Thoracic aorta (tissue), 2 donors: ENCODE data around the gene CYP46A1. TPM values are rescaled to one million over a fixed set of nuclear protein-coding genes. Genes with fewer than 3 reads are reported as not detected.
"Not testable (repeated sequence)": the region's sequence is repeated elsewhere in the genome, so short reads cannot be mapped to it uniquely, and the experiment has no call there.

Experiments
- ATAC-seq: fragments of 150-250 bp; one replicate; pipeline ENCODE4 v1.8.0; 2017; ENCODE audit warnings: low read depth; ENCODE audit not compliant: insufficient number of reproducible peaks, low FRiP score
- DNase-seq: peaks from one replicate; pipeline ENCODE4 v3.0.0-alpha.2; 2020; ENCODE audit warnings: low spot score
- H3K27ac ChIP-seq, 2 donors: fragments of 200-600 bp; sonication (generic); 1 replicate in 1 of 2; 2 replicates in 1 of 2; pipeline ENCODE4 v1.5.1; 2016; ENCODE audit warnings: mild to moderate bottlenecking in 2 of 2, moderate library complexity in 2 of 2
- H3K27me3 ChIP-seq: fragments of 200-600 bp; sonication (generic); replicated peaks from 2 replicates; pipeline ENCODE4 v1.6.0; 2016; ENCODE audit warnings: mild to moderate bottlenecking; ENCODE audit not compliant: insufficient read depth
- H3K36me3 ChIP-seq: fragments of 200-600 bp; sonication (generic); one replicate; pipeline ENCODE4 v1.5.1; 2016
- H3K4me1 ChIP-seq, 2 donors: fragments of 200-600 bp; sonication (generic); 1 replicate in 1 of 2; 2 replicates in 1 of 2; pipeline versions ENCODE4 v1.5.1 to v1.6.0; 2016; ENCODE audit warnings: low read depth in 2 of 2, mild to moderate bottlenecking in 1 of 2; ENCODE audit not compliant: control insufficient read depth in 1 of 2
- H3K4me3 ChIP-seq: fragments of 200-600 bp; sonication (generic); 2 replicates; pipeline ENCODE4 v1.5.1; 2016; ENCODE audit warnings: mild to moderate bottlenecking
- H3K9me3 ChIP-seq: fragments of 200-600 bp; sonication (generic); 2 replicates; pipeline ENCODE4 v1.5.1; 2016
- total RNA-seq, 2 donors: library from RNA; depleted of rRNA; stranded (reverse); fragments of >200 nt; gene quantifications; one replicate each; pipeline versions ENCODE4 v1.1.0 to v1.2.3, GENCODE V29; 2016
- TF ChIP-seq, protein P1 (sequence below): fragments of 200-600 bp; sonication (generic); IDR thresholded peaks from one replicate; pipeline ENCODE4 v1.5.1; 2019; ENCODE audit warnings: antibody characterized with exemption

CYP46A1 gene
- total RNA-seq, 2 donors from 2014 or later: 0.68 to 1.3 TPM

- Histone ChIP-seq H3K4me3 (no peak overlapping the region), H3K36me3 (no peaks in the 10 kb centered on the region), H3K27me3 (no peaks in the 10 kb centered on the region), H3K9me3 (no peaks in the 10 kb centered on the region), H3K4me1 (peaks cover 0 to 5% of the 10 kb centered on the region in 2 donors), H3K27ac (no peak overlapping the region)
- ATAC-seq (no peak), DNase-seq (no peak)
- TF ChIP-seq, protein P1, sequence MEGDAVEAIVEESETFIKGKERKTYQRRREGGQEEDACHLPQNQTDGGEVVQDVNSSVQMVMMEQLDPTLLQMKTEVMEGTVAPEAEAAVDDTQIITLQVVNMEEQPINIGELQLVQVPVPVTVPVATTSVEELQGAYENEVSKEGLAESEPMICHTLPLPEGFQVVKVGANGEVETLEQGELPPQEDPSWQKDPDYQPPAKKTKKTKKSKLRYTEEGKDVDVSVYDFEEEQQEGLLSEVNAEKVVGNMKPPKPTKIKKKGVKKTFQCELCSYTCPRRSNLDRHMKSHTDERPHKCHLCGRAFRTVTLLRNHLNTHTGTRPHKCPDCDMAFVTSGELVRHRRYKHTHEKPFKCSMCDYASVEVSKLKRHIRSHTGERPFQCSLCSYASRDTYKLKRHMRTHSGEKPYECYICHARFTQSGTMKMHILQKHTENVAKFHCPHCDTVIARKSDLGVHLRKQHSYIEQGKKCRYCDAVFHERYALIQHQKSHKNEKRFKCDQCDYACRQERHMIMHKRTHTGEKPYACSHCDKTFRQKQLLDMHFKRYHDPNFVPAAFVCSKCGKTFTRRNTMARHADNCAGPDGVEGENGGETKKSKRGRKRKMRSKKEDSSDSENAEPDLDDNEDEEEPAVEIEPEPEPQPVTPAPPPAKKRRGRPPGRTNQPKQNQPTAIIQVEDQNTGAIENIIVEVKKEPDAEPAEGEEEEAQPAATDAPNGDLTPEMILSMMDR: no peak
Measured at GRCh38 chr14:99658218-99658845, 25.8 kb upstream of the CYP46A1 start.

DNA sequence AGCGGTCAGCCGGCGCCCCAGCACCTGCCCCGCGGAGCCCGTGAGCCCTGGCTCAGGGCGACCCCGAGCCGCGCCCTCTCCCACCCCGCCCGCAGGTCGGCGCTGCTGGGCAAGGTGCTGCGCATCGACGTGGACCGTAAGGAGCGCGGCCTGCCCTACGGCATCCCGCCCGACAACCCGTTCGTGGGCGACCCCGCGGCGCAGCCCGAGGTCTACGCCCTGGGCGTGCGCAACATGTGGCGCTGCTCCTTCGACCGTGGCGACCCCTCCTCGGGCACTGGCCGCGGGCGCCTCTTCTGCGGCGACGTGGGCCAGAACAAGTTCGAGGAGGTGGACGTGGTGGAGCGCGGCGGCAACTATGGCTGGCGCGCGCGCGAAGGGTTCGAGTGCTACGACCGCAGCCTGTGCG lies 24.8 kb upstream of the CYP46A1 start:
- Histone ChIP-seq H3K4me3 (no peak overlapping the region), H3K27ac (no peak overlapping the region)

DNA sequence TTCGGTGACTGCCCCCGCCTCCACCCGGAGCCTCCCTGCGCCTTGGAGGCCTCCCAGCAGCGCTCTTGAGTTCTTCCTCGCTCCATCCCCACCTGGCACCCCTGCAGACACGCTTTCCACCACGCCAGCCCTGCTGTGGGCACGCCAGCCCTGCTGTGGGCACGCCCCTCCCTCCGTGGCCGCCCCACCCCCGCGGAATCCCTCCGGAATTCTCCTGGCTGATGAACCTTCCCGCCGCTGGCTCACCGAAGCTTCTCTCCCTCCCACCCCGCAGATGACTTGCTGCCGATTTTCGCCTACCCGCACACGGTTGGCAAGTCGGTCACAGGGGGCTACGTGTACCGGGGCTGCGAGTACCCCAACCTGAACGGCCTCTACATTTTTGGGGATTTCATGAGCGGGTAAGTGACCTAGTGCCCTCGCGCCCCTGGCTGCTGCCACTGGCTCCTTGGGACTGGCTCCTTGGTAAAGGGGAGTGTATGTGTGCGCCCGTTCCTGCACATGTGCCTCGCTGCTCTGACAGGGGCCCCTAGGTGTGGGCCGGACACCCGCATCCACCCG lies 24.0 kb upstream of the CYP46A1 start:
- TF ChIP-seq, protein P1: no peak
- DNase-seq (no peak), ATAC-seq (no peak)
- no peaks in the 10 kb centered on the region for H3K36me3 ChIP-seq
- H3K4me1 ChIP-seq: no peaks in the 10 kb centered on the region
- no peaks in the 10 kb centered on the region for H3K27me3 ChIP-seq
- no peaks in the 10 kb centered on the region for H3K9me3 ChIP-seq
- no peak overlapping the region for H3K4me3 ChIP-seq
- no peak overlapping the region for H3K27ac ChIP-seq

More for the DNA sequence above, 24.8 kb upstream of the CYP46A1 start:
- Histone ChIP-seq H3K27me3 (no peaks in the 10 kb centered on the region), H3K9me3 (no peaks in the 10 kb centered on the region), H3K4me1 (peaks cover 0 to 2% of the 10 kb centered on the region in 2 donors), H3K36me3 (no peaks in the 10 kb centered on the region)
- TF ChIP-seq, protein P1: no peak
- no peak for DNase-seq
- no peak for ATAC-seq

DNA sequence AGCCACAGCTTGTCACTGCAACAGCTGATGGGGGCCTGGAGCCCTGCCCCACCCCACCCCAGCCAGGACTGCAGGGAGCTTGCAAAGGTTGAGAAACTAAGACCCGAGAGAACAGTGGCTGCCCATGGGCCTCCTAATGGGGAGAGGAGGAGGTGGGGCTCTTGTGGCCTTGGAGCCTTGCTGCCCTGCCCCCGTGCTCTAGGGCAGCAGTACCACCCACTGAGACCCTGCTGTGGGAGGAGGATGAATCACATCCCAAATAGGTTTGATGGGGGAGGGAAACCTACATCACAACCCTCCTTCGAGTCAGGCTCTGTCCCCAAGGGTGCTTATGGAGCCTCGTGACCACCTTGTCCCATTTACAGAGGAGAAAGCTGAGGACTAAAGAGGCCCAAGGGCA lies 23.3 kb upstream of the CYP46A1 start:
- DNase-seq: no peak

GRCh38 chr14:99661206-99661605 lies 22.9 kb upstream of the CYP46A1 start:
- H3K36me3 ChIP-seq, H3K27me3 ChIP-seq, ATAC-seq, H3K27ac ChIP-seq, DNase-seq, H3K9me3 ChIP-seq, H3K4me3 ChIP-seq, H3K4me1 ChIP-seq: not testable (repeated sequence)

More for the DNA sequence above, 23.3 kb upstream of the CYP46A1 start:
- Histone ChIP-seq H3K4me3 (no peak overlapping the region), H3K27ac (no peak overlapping the region), H3K4me1 (no peaks in the 10 kb centered on the region), H3K36me3 (no peaks in the 10 kb centered on the region), H3K9me3 (no peaks in the 10 kb centered on the region), H3K27me3 (no peaks in the 10 kb centered on the region)
- no peak for ATAC-seq
- TF ChIP-seq, protein P1: no peak
